ENCODE measurements around the gene RAB30. TPM values are rescaled to one million over a fixed set of nuclear protein-coding genes. Genes with fewer than 3 reads are reported as not detected.

Gene RAB30
- total RNA-seq, 1 donor from 2014 or later, result 10.3 TPM

GRCh38 chr11:83046621-83047172, 25.0 kb downstream of the RAB30 start:
- Mint-ChIP-seq H3K9me3 (no peaks in the 10 kb centered on the region), H3K4me3 (no peak overlapping the region), H3K27me3 (ENCODE audit: low read depth) (no peaks in the 10 kb centered on the region), H3K27ac (peak overlapping the region; percentile 23), H3K36me3 (no peaks in the 10 kb centered on the region), H3K4me1 (peaks cover 31% of the 10 kb centered on the region)
- no peak for TF ChIP-seq CTCF (IDR thresholded peaks at IDR 0.05; ENCODE audit: unreplicated experiment)
- DNase-seq (ENCODE audit: low spot score in 2 of 2, unreplicated experiment in 2 of 2), result no peak

- Mint-ChIP-seq H3K36me3 (no peaks in the 10 kb centered on the region), H3K4me1 (peaks cover 26% of the 10 kb centered on the region), H3K4me3 (no peak overlapping the region), H3K27ac (peak overlapping the region; percentile 18), H3K9me3 (no peaks in the 10 kb centered on the region), H3K27me3 (ENCODE audit: low read depth) (no peaks in the 10 kb centered on the region)
- TF ChIP-seq CTCF (IDR thresholded peaks at IDR 0.05; ENCODE audit: unreplicated experiment), result no peak
- no peak for DNase-seq (ENCODE audit: low spot score in 2 of 2, unreplicated experiment in 2 of 2)
Observed at GRCh38 chr11:83044958-83045712, 26.6 kb downstream of the RAB30 start.

- H3K36me3 Mint-ChIP-seq, result no peaks in the 10 kb centered on the region
Observed at GRCh38 chr11:83042964-83043711, 28.6 kb downstream of the RAB30 start.

GRCh38 chr11:83041126-83041525, 30.6 kb downstream of the RAB30 start:
- Mint-ChIP-seq H3K36me3 (no peaks in the 10 kb centered on the region), H3K9me3 (no peaks in the 10 kb centered on the region), H3K4me1 (peaks cover 24% of the 10 kb centered on the region), H3K27ac (no peak overlapping the region), H3K4me3 (no peak overlapping the region), H3K27me3 (ENCODE audit: low read depth) (no peaks in the 10 kb centered on the region)
- no peak for TF ChIP-seq CTCF (IDR thresholded peaks at IDR 0.05; ENCODE audit: unreplicated experiment)
- no peak for DNase-seq (ENCODE audit: low spot score in 2 of 2, unreplicated experiment in 2 of 2)

More at GRCh38 chr11:83042964-83043711, 28.6 kb downstream of the RAB30 start:
- H3K4me1 Mint-ChIP-seq, result peaks cover 21% of the 10 kb centered on the region
- no peaks in the 10 kb centered on the region for H3K9me3 Mint-ChIP-seq
- no peak for DNase-seq (ENCODE audit: low spot score in 2 of 2, unreplicated experiment in 2 of 2)
- no peak overlapping the region for H3K27ac Mint-ChIP-seq
- no peaks in the 10 kb centered on the region for H3K27me3 Mint-ChIP-seq (ENCODE audit: low read depth)
- H3K4me3 Mint-ChIP-seq, result no peak overlapping the region
- TF ChIP-seq CTCF (IDR thresholded peaks at IDR 0.05; ENCODE audit: unreplicated experiment), result no peak

GRCh38 chr11:83039566-83039965, 32.1 kb downstream of the RAB30 start:
- TF ChIP-seq CTCF (IDR thresholded peaks at IDR 0.05; ENCODE audit: unreplicated experiment), result no peak
- H3K9me3 Mint-ChIP-seq, result no peaks in the 10 kb centered on the region
- H3K4me1 Mint-ChIP-seq, result peaks cover 23% of the 10 kb centered on the region
- no peak for DNase-seq (ENCODE audit: low spot score in 2 of 2, unreplicated experiment in 2 of 2)
- H3K27ac Mint-ChIP-seq, result no peak overlapping the region
- H3K4me3 Mint-ChIP-seq, result no peak overlapping the region
- no peaks in the 10 kb centered on the region for H3K36me3 Mint-ChIP-seq
- H3K27me3 Mint-ChIP-seq (ENCODE audit: low read depth), result no peaks in the 10 kb centered on the region
